ENCODE measurements around the gene R3HDM1.

DNA sequence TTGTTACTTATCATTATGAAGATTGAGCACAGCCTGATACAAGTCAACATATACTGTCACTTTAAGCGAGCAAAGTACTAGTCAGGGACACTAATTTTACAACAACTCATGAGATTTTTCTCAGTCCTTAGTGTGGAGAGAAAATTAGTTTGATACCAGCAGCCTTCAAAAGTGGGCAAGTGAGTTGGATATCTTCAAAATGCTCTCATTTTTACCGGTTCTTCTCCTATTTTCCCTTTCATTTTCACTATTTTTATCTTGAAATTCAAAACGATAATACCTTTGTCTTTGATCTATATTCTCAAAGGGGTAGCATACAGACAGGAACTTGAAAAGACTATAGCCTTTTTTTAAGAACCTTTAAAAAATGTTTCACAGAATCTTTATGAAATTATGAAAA lies 158.4 kb downstream of the R3HDM1 start:
- TF ChIP-seq, protein P1, sequence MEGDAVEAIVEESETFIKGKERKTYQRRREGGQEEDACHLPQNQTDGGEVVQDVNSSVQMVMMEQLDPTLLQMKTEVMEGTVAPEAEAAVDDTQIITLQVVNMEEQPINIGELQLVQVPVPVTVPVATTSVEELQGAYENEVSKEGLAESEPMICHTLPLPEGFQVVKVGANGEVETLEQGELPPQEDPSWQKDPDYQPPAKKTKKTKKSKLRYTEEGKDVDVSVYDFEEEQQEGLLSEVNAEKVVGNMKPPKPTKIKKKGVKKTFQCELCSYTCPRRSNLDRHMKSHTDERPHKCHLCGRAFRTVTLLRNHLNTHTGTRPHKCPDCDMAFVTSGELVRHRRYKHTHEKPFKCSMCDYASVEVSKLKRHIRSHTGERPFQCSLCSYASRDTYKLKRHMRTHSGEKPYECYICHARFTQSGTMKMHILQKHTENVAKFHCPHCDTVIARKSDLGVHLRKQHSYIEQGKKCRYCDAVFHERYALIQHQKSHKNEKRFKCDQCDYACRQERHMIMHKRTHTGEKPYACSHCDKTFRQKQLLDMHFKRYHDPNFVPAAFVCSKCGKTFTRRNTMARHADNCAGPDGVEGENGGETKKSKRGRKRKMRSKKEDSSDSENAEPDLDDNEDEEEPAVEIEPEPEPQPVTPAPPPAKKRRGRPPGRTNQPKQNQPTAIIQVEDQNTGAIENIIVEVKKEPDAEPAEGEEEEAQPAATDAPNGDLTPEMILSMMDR (IDR thresholded peaks at IDR 0.05) = no peak
- no peak for TF ChIP-seq POLR2A (IDR thresholded peaks at IDR 0.05)

Data from heart left ventricle (tissue), 13 donors.